ES-I3 (cell line): ENCODE results near the gene UBE4A.

Experiments
- H3K36me3 ChIP-seq: 2 replicates; pipeline ENCODE4 v1.6.1; 2013; ENCODE audit warnings: mild to moderate bottlenecking, low read length, control low read depth, moderate library complexity; ENCODE audit not compliant: insufficient read depth
- H3K4me1 ChIP-seq: 2 replicates; pipeline ENCODE4 v1.6.1; 2013; ENCODE audit warnings: mild to moderate bottlenecking, control low read depth, low read length; ENCODE audit not compliant: insufficient read depth
- H3K9ac ChIP-seq: 2 replicates; pipeline ENCODE4 v1.6.1; 2013; ENCODE audit warnings: low read depth, mild to moderate bottlenecking, low read length, moderate library complexity
- H3K9me3 ChIP-seq: 2 replicates; pipeline ENCODE4 v1.6.1; 2013; ENCODE audit warnings: mild to moderate bottlenecking, low read length, moderate library complexity; ENCODE audit not compliant: control insufficient read depth, insufficient read depth

Gene UBE4A, protein sequence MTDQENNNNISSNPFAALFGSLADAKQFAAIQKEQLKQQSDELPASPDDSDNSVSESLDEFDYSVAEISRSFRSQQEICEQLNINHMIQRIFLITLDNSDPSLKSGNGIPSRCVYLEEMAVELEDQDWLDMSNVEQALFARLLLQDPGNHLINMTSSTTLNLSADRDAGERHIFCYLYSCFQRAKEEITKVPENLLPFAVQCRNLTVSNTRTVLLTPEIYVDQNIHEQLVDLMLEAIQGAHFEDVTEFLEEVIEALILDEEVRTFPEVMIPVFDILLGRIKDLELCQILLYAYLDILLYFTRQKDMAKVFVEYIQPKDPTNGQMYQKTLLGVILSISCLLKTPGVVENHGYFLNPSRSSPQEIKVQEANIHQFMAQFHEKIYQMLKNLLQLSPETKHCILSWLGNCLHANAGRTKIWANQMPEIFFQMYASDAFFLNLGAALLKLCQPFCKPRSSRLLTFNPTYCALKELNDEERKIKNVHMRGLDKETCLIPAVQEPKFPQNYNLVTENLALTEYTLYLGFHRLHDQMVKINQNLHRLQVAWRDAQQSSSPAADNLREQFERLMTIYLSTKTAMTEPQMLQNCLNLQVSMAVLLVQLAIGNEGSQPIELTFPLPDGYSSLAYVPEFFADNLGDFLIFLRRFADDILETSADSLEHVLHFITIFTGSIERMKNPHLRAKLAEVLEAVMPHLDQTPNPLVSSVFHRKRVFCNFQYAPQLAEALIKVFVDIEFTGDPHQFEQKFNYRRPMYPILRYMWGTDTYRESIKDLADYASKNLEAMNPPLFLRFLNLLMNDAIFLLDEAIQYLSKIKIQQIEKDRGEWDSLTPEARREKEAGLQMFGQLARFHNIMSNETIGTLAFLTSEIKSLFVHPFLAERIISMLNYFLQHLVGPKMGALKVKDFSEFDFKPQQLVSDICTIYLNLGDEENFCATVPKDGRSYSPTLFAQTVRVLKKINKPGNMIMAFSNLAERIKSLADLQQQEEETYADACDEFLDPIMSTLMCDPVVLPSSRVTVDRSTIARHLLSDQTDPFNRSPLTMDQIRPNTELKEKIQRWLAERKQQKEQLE

GRCh38 chr11:118359295-118359958 is at the start of gene UBE4A:
TSS of gene UBE4A (plus strand) at chr11:118359600. CDS start at chr11:118365081, 5,481 bp downstream.
- Histone ChIP-seq H3K9ac (peak within 1 kb of the TSS; percentile 98), H3K36me3 (no peaks in the 10 kb centered on the region; the same call in 1 of the 2 replicates), H3K9me3 (no peaks in the 10 kb centered on the region), H3K4me1 (no peaks in the 10 kb centered on the region)

DNA sequence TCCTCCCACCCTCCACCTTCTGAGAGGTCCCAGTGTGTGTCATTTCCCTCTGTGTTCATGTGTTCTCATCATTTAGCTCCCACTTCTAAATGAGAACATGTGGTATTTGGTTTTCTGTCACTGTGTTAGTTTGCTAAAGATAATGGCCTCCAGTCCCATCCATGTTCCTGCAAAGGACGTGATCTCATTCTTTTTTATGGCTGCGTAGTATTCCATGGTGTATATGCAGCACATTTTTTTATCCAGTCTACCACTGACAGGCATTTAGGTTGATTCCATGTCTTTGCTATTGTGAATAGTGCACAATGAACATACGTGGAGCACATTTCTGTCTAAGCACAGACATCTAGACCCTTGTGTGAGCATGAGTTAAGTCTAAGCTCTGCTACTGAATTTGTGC is 49.1 kb upstream of the UBE4A start:
- H3K9ac ChIP-seq, result no peak overlapping the region
- H3K36me3 ChIP-seq, result no peaks in the 10 kb centered on the region

GRCh38 chr11:118310781-118311485 is 48.5 kb upstream of the UBE4A start:
- Histone ChIP-seq H3K9ac (no peak overlapping the region), H3K9me3 (no peaks in the 10 kb centered on the region), H3K36me3 (no peaks in the 10 kb centered on the region), H3K4me1 (peaks cover 13% of the 10 kb centered on the region)

More for the DNA sequence above, 49.1 kb upstream of the UBE4A start:
- H3K4me1 ChIP-seq, result peaks cover 9% of the 10 kb centered on the region
- no peaks in the 10 kb centered on the region for H3K9me3 ChIP-seq

GRCh38 chr11:118311518-118311917 is 47.9 kb upstream of the UBE4A start:
- H3K36me3 ChIP-seq, result no peaks in the 10 kb centered on the region
- no peak overlapping the region for H3K9ac ChIP-seq
- peaks cover 13% of the 10 kb centered on the region for H3K4me1 ChIP-seq
- H3K9me3 ChIP-seq, result no peaks in the 10 kb centered on the region

DNA sequence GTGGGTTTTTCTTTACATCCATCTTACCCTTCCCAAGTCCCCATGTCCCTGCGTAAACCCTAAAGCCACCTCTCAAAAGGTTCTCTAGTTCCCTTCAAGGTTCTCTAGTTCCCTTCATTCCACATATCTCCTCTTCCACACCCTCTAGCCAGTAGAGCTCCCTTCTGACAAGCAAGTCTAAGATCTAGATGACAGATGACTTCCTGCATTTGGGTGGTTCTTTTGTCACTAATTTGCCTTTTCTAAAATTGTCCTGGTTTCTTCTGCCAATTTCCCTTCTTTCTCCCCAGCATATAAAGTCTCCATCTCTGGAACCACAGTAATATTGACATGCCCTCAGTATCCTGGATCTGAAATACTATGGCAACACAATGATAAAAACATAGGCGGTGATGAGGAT is 47.1 kb upstream of the UBE4A start:
- no peak overlapping the region for H3K9ac ChIP-seq
- H3K4me1 ChIP-seq, result peaks cover 13% of the 10 kb centered on the region

GRCh38 chr11:118313242-118313641 is 46.2 kb upstream of the UBE4A start:
- Histone ChIP-seq H3K9me3 (no peaks in the 10 kb centered on the region), H3K4me1 (peaks cover 13% of the 10 kb centered on the region), H3K36me3 (no peaks in the 10 kb centered on the region), H3K9ac (no peak overlapping the region)

More for the DNA sequence above, 47.1 kb upstream of the UBE4A start:
- Histone ChIP-seq H3K36me3 (no peaks in the 10 kb centered on the region), H3K9me3 (no peaks in the 10 kb centered on the region)

DNA sequence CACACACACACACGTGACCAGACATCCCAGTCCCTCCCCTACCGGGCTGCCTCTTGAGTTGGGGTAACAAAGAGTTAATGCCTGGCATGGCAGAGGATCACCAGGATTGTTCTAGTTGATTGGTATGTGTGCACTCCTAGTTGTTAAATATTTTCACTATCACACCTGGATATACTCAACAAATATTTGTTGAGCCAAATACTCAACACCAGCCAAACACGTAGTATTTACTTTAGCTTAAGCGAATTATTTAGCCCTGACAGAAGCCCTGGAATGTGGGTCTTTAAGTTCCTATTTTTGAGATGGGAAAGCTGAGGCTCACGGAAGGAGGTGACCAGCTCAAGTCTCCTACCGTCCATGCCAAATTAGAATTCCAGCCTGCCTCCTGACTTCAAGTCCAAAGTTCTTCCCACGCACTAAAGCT is 44.4 kb upstream of the UBE4A start:
- peak overlapping the region; percentile 61; the same call in 1 of the 2 replicates for H3K9ac ChIP-seq
- peaks cover 13% of the 10 kb centered on the region for H3K4me1 ChIP-seq
- H3K9me3 ChIP-seq, result no peaks in the 10 kb centered on the region
- H3K36me3 ChIP-seq, result no peaks in the 10 kb centered on the region

DNA sequence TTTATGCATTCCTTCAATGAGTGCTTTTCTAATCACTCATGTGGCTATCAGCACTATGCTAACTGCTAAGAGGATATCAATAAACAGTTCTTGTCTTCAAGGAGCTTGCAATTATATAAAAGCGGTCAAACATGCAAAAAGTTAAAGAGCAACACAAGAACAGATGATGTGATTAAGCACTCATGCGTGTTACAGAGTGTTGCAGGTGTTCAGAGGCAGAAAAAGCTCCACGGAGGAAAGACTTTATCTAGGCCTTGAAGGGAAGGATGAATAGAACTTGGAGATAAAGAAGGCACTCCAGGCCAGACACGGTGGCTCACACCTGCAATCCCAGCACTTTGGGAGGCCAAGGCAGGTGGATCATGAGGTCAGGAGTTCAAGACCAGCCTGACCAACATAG is 41.3 kb upstream of the UBE4A start:
- Histone ChIP-seq H3K9me3 (no peaks in the 10 kb centered on the region), H3K9ac (no peak overlapping the region), H3K4me1 (peaks cover 13% of the 10 kb centered on the region), H3K36me3 (no peaks in the 10 kb centered on the region)

GRCh38 chr11:118318581-118319336 is 40.6 kb upstream of the UBE4A start:
- no peak overlapping the region for H3K9ac ChIP-seq
- H3K4me1 ChIP-seq, result peaks cover 13% of the 10 kb centered on the region
- no peaks in the 10 kb centered on the region for H3K36me3 ChIP-seq
- H3K9me3 ChIP-seq, result no peaks in the 10 kb centered on the region

- Histone ChIP-seq H3K9ac (no peak overlapping the region), H3K4me1 (peaks cover 7% of the 10 kb centered on the region), H3K36me3 (no peaks in the 10 kb centered on the region)
Observed at GRCh38 chr11:118319337-118319707, 40.1 kb upstream of the UBE4A start.

GRCh38 chr11:118320515-118320914 is 38.9 kb upstream of the UBE4A start:
- peaks cover 1% of the 10 kb centered on the region; the same call in 1 of the 2 replicates for H3K4me1 ChIP-seq

More at GRCh38 chr11:118319337-118319707, 40.1 kb upstream of the UBE4A start:
- no peaks in the 10 kb centered on the region for H3K9me3 ChIP-seq

DNA sequence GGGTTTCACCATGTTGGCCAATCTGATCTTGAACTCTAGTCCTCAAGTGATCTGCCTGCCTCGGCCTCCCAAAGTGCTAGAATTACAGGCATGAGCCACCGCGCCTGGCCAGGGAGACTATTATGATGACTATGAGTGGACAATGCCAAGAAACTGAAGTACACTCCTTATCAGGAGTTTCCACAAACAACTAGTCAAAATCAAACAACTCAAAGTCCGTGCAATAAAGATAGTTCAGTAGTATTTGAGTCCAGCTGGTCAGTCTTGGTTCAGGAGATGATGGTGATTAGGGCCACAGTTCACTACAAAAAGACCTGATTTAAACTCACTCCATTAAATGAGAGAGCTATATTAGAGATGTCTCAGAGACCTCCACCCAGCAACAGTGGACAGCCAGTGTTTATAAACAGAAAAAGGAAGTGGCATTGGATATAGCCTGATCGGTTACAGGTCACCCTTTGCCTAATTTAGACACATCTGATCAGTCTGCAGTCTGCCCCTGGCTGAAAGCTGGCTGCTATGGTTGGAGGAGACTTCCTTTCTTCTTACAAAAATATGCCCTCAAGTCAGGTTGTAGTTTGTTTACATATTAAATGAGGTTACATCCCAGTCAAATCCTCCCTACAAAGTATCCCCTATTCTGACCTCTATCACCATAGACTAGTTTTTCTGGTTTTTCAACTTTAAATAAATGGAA is 37.9 kb upstream of the UBE4A start:
- Histone ChIP-seq H3K9me3 (no peaks in the 10 kb centered on the region), H3K9ac (no peak overlapping the region), H3K36me3 (no peaks in the 10 kb centered on the region), H3K4me1 (no peaks in the 10 kb centered on the region)

More at GRCh38 chr11:118320515-118320914, 38.9 kb upstream of the UBE4A start:
- Histone ChIP-seq H3K9ac (no peak overlapping the region), H3K36me3 (no peaks in the 10 kb centered on the region), H3K9me3 (no peaks in the 10 kb centered on the region)
